Neural progenitor cell (in vitro differentiated cells): Measurements from ENCODE around the gene FGG. TPM values are rescaled to one million over a fixed set of nuclear protein-coding genes. Genes with fewer than 3 reads are reported as not detected.
A peak's percentile ranks its signal among the peaks of the same experiment; 100 is the strongest.

Experiments used
- DNase-seq: peaks from one replicate; pipeline ENCODE4 v3.0.0-alpha.2; 2016; ENCODE audit warnings: low spot score
- H2AFZ ChIP-seq: fragments of 200-600 bp; sonication (generic); replicated peaks from 2 replicates; pipeline ENCODE4 v1.6.1; 2016; ENCODE audit warnings: antibody characterized with exemption
- H3F3A ChIP-seq: fragments of 200-600 bp; sonication (generic); 2 replicates; pipeline ENCODE4 v1.6.1; 2016; ENCODE audit warnings: antibody characterized with exemption, low read depth
- H3K27ac ChIP-seq: fragments of 200-600 bp; sonication (generic); 2 replicates; pipeline ENCODE4 v1.5.1; 2016; ENCODE audit warnings: mild to moderate bottlenecking
- H3K27me3 ChIP-seq: fragments of 200-600 bp; sonication (generic); 2 replicates; pipeline ENCODE4 v1.6.1; 2016; ENCODE audit warnings: mild to moderate bottlenecking, moderate library complexity
- H3K36me3 ChIP-seq: fragments of 200-600 bp; sonication (generic); 2 replicates; pipeline ENCODE4 v1.5.1; 2016
- H3K4me1 ChIP-seq: fragments of 200-600 bp; sonication (generic); 2 replicates; pipeline ENCODE4 v1.6.1; 2016; ENCODE audit warnings: mixed run types
- H3K4me2 ChIP-seq: fragments of 200-600 bp; sonication (generic); 2 replicates; pipeline ENCODE4 v1.6.1; 2016
- H3K4me3 ChIP-seq: fragments of 200-600 bp; sonication (generic); 2 replicates; pipeline ENCODE4 v1.5.1; 2016
- H3K79me2 ChIP-seq: fragments of 200-600 bp; sonication (generic); 2 replicates; pipeline ENCODE4 v1.6.1; 2016; ENCODE audit warnings: low read depth
- H3K9ac ChIP-seq: fragments of 200-600 bp; sonication (generic); 2 replicates; pipeline ENCODE4 v1.6.1; 2016
- H3K9me3 ChIP-seq: fragments of 200-600 bp; sonication (generic); 2 replicates; pipeline ENCODE4 v1.5.1; 2016; ENCODE audit warnings: low read depth
- H4K20me1 ChIP-seq: fragments of 200-600 bp; sonication (generic); 2 replicates; pipeline ENCODE4 v1.6.1; 2016; ENCODE audit warnings: low read depth
- H3K27ac Mint-ChIP-seq: 3 replicates; pipeline ENCODE4 v1.8.0; 2021; ENCODE audit warnings: mixed read lengths
- H3K27me3 Mint-ChIP-seq: 2 replicates; pipeline ENCODE4 v1.8.0; 2022; ENCODE audit warnings: low read depth, mild to moderate bottlenecking, inconsistent platforms, moderate library complexity, mixed read lengths; ENCODE audit not compliant: insufficient read depth
- H3K36me3 Mint-ChIP-seq: 3 replicates; pipeline ENCODE4 v1.8.0; 2021; ENCODE audit warnings: mixed read lengths
- H3K4me1 Mint-ChIP-seq: 3 replicates; pipeline ENCODE4 v1.8.0; 2021; ENCODE audit warnings: mixed read lengths
- H3K4me3 Mint-ChIP-seq: 3 replicates; pipeline ENCODE4 v1.8.0; 2021; ENCODE audit warnings: mild to moderate bottlenecking, moderate library complexity, mixed read lengths
- H3K9me3 Mint-ChIP-seq: 3 replicates; pipeline ENCODE4 v1.8.0; 2020; ENCODE audit warnings: mixed read lengths
- EZH2 ChIP-seq: fragments of 200-600 bp; sonication (generic); IDR thresholded peaks from 2 replicates; pipeline ENCODE4 v1.6.1; 2017; ENCODE audit warnings: antibody characterized with exemption, mild to moderate bottlenecking, moderate library complexity
- EZH2phosphoT487 ChIP-seq: fragments of 200-600 bp; sonication (generic); IDR thresholded peaks from 2 replicates; pipeline ENCODE4 v1.6.1; 2017; ENCODE audit warnings: antibody characterized with exemption
- total RNA-seq: library from RNA; depleted of rRNA; stranded (reverse); fragments of >200 nt; gene quantifications from 2 replicates; pipeline ENCODE4 v1.2.3, GENCODE V29; 2015; ENCODE audit warnings: low replicate concordance
- TF ChIP-seq, protein P1 (sequence below): fragments of 200-600 bp; sonication (generic); IDR thresholded peaks from 2 replicates; pipeline ENCODE4 v1.5.1; 2017; ENCODE audit warnings: antibody characterized with exemption, mild to moderate bottlenecking

Gene FGG
- not detected in 2 replicates for total RNA-seq

DNA sequence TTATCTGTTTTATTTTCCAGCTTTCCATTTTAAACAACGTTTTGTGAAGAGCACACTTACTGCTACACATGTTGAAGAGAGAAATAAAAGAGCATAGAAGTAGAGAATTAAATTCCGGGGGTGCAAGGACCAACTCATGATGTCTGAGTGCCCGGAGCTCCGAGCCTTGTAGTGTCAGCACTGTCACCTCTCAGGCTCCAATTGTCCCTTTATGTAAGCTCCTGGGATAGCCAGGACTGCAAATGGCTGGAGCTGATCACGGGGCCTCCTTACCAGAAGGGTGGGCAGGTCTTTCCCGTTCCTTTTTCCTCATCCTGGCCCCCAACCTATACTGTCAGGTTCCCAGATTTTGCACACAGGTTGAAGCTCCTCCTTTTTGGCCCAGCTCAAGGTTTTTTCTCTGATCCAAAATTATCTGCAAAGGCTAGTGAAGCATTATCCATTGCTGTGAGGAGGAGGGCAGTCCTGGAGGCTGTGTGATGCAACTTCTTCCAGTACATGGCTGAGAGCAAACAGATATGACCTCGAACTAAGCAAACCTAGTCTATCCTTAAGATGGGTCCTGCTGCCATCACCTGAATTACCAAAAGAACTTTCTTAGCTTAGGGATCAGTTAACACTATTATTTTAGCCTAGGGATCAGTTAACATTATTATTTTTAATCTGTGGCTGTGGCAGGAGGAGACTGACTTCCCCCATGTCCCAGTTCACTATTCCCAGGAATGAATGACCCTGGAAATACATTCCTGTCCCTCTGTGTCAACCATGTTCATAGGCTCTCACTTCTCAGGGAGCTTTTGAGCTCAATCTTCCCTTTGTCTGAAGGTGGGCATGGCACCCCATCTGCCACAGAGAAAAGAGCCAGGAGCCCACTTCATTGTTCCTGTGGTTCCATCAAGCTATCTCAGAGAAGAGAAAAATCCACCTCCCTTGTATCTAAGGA, at the start of gene FGG:
Gene FGG (minus strand): TSS at position 185 of the 943 bp plus-strand sequence. CDS start 47 bp downstream, at position 138.
- DNase-seq = no peak
- Histone ChIP-seq H3K4me1 (no peaks in the 10 kb centered on the region), H2AFZ (peak within 1 kb of the TSS; percentile 44), H3K9me3 (no peaks in the 10 kb centered on the region), H3K27ac (no peak within 1 kb of the TSS), H3K9ac (no peak within 1 kb of the TSS), H3K36me3 (no peaks in the 10 kb centered on the region), H3K27me3 (no peaks in the 10 kb centered on the region), H3F3A (no peaks in the 10 kb centered on the region), H3K4me2 (no peak within 1 kb of the TSS), H3K79me2 (no peaks in the 10 kb centered on the region), H3K4me3 (no peak within 1 kb of the TSS), H4K20me1 (no peaks in the 10 kb centered on the region)
- H3K9me3 Mint-ChIP-seq = no peaks in the 10 kb centered on the region
- no peaks in the 10 kb centered on the region for H3K36me3 Mint-ChIP-seq
- H3K27ac Mint-ChIP-seq = no peak within 1 kb of the TSS
- no peak within 1 kb of the TSS for H3K4me3 Mint-ChIP-seq
- no peak for TF ChIP-seq EZH2phosphoT487
- TF ChIP-seq, protein P1, sequence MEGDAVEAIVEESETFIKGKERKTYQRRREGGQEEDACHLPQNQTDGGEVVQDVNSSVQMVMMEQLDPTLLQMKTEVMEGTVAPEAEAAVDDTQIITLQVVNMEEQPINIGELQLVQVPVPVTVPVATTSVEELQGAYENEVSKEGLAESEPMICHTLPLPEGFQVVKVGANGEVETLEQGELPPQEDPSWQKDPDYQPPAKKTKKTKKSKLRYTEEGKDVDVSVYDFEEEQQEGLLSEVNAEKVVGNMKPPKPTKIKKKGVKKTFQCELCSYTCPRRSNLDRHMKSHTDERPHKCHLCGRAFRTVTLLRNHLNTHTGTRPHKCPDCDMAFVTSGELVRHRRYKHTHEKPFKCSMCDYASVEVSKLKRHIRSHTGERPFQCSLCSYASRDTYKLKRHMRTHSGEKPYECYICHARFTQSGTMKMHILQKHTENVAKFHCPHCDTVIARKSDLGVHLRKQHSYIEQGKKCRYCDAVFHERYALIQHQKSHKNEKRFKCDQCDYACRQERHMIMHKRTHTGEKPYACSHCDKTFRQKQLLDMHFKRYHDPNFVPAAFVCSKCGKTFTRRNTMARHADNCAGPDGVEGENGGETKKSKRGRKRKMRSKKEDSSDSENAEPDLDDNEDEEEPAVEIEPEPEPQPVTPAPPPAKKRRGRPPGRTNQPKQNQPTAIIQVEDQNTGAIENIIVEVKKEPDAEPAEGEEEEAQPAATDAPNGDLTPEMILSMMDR = no peak
- no peak for TF ChIP-seq EZH2
- no peaks in the 10 kb centered on the region for H3K27me3 Mint-ChIP-seq
- H3K4me1 Mint-ChIP-seq = no peaks in the 10 kb centered on the region

DNA sequence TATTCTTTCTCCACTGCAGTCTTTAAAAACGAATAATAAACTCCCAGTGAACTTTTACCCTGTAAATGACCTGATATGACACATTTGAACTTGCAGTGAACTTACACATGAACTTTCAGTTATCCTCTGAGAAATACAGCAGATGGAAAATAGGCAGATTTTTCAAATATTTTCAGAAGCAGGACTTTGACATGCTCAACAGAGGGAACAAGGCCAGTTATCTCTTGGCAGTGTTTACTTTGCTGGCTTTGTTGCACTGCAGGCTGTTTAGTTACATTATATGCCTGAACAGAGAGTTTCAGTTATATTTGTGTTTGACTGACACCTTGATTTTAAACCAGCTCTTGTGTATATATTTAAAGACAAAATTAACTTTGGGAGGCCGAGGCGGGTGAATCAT, 47.6 kb upstream of the FGG start:
- no peak overlapping the region for H3K27ac Mint-ChIP-seq
- Histone ChIP-seq H3K27me3 (no peaks in the 10 kb centered on the region), H3K9me3 (no peaks in the 10 kb centered on the region), H3K4me2 (no peak overlapping the region), H3K9ac (no peak overlapping the region), H3K79me2 (no peaks in the 10 kb centered on the region), H2AFZ (no peak overlapping the region), H3K36me3 (no peaks in the 10 kb centered on the region), H3F3A (no peaks in the 10 kb centered on the region), H3K4me1 (no peaks in the 10 kb centered on the region), H3K27ac (no peak overlapping the region), H3K4me3 (no peak overlapping the region), H4K20me1 (no peaks in the 10 kb centered on the region)
- H3K27me3 Mint-ChIP-seq = peaks cover 2% of the 10 kb centered on the region
- no peaks in the 10 kb centered on the region for H3K9me3 Mint-ChIP-seq
- DNase-seq = no peak
- H3K4me1 Mint-ChIP-seq = no peaks in the 10 kb centered on the region
- H3K36me3 Mint-ChIP-seq = no peaks in the 10 kb centered on the region
- H3K4me3 Mint-ChIP-seq = no peak overlapping the region
- TF ChIP-seq EZH2 (no peak), EZH2phosphoT487 (no peak)
- TF ChIP-seq, protein P1 = no peak

DNA sequence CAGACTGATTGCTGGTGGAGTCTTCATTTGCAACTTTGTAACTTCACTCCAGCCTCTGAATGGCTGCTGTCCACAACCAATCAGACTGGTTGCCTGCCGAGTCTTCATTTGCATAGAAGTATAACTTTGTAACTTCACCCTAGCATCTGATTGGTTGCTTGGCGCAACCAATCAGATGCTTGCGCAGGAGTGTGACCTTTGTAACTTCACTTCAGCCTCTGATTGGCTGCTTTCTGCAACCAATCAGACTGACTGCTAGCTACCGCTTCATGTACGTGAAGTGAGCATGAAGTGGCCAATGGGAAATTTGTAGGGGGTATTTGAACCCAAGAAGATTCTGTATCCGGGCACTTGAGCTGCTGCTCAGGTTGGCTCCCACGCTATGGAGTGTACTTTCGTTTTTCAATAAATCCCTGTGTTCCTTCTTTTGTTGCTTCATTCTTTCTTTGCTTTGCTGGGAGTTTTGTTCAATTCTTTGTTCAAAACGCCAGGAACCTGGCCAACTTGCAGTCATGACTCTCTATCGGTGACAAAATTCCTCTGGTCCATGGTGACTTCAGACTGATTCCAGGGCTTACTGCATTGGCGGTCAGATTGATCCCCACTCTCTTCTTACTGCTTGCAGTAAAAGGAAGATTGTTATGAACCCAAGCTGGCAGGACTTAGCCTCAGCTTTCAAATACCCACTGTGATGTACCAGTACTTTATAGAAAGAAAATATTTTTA, 46.4 kb upstream of the FGG start:
- Histone ChIP-seq H3K36me3 (no peaks in the 10 kb centered on the region), H3K4me1 (no peaks in the 10 kb centered on the region), H3K27me3 (no peaks in the 10 kb centered on the region), H3K79me2 (no peaks in the 10 kb centered on the region), H3K9me3 (no peaks in the 10 kb centered on the region), H3F3A (no peaks in the 10 kb centered on the region), H3K4me2 (no peak overlapping the region), H3K9ac (no peak overlapping the region), H3K27ac (no peak overlapping the region), H3K4me3 (no peak overlapping the region), H2AFZ (peak overlapping the region; percentile 27), H4K20me1 (no peaks in the 10 kb centered on the region)
- Mint-ChIP-seq H3K27ac (peak overlapping the region; percentile 21), H3K4me1 (no peaks in the 10 kb centered on the region), H3K27me3 (peaks cover 2% of the 10 kb centered on the region), H3K4me3 (no peak overlapping the region), H3K9me3 (no peaks in the 10 kb centered on the region), H3K36me3 (no peaks in the 10 kb centered on the region)
- DNase-seq = no peak
- no peak for TF ChIP-seq EZH2phosphoT487
- TF ChIP-seq, protein P1 = no peak
- no peak for TF ChIP-seq EZH2
